ENCODE data around the gene KCNQ2.

The KCNQ2 gene

GRCh38 chr20:63408684-63409046 lies 63.8 kb downstream of the KCNQ2 start:
- Histone ChIP-seq H3K27ac (replicated peaks) (no peak overlapping the region), H3K4me3 (replicated peaks; ENCODE audit: insufficient read depth, low read length) (no peak overlapping the region), H3K27me3 (ENCODE audit: insufficient read depth, poor library complexity, severe bottlenecking) (peaks cover 9% of the 10 kb centered on the region)
- DNase-seq (ENCODE audit: low read depth in 1 of 2, low spot score in 1 of 2), result no peak
- TF ChIP-seq SPI1 (IDR thresholded peaks at IDR 0.05; ENCODE audit: borderline replicate concordance, low read depth) (no peak), REST (IDR thresholded peaks at IDR 0.05; ENCODE audit: insufficient replicate concordance, low read depth) (no peak), GABPA (IDR thresholded peaks at IDR 0.05; ENCODE audit: low read depth) (no peak), POLR2AphosphoS5 (IDR thresholded peaks at IDR 0.05; ENCODE audit: low read depth) (no peak)
- TF ChIP-seq, protein P1, sequence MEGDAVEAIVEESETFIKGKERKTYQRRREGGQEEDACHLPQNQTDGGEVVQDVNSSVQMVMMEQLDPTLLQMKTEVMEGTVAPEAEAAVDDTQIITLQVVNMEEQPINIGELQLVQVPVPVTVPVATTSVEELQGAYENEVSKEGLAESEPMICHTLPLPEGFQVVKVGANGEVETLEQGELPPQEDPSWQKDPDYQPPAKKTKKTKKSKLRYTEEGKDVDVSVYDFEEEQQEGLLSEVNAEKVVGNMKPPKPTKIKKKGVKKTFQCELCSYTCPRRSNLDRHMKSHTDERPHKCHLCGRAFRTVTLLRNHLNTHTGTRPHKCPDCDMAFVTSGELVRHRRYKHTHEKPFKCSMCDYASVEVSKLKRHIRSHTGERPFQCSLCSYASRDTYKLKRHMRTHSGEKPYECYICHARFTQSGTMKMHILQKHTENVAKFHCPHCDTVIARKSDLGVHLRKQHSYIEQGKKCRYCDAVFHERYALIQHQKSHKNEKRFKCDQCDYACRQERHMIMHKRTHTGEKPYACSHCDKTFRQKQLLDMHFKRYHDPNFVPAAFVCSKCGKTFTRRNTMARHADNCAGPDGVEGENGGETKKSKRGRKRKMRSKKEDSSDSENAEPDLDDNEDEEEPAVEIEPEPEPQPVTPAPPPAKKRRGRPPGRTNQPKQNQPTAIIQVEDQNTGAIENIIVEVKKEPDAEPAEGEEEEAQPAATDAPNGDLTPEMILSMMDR (IDR thresholded peaks at IDR 0.05; ENCODE audit: insufficient read depth, low read length), result no peak

GRCh38 chr20:63407928-63408683 lies 64.3 kb downstream of the KCNQ2 start:
- no peak for TF ChIP-seq POLR2AphosphoS5 (IDR thresholded peaks at IDR 0.05; ENCODE audit: low read depth)
- TF ChIP-seq REST (IDR thresholded peaks at IDR 0.05; ENCODE audit: insufficient replicate concordance, low read depth), result no peak
- TF ChIP-seq, protein P1 (IDR thresholded peaks at IDR 0.05; ENCODE audit: insufficient read depth, low read length), result no peak
- TF ChIP-seq SPI1 (IDR thresholded peaks at IDR 0.05; ENCODE audit: borderline replicate concordance, low read depth), result no peak
- no peak for TF ChIP-seq GABPA (IDR thresholded peaks at IDR 0.05; ENCODE audit: low read depth)
- DNase-seq (ENCODE audit: low read depth in 1 of 2, low spot score in 1 of 2), result no peak
- Histone ChIP-seq H3K27ac (replicated peaks) (no peak overlapping the region), H3K4me3 (replicated peaks; ENCODE audit: insufficient read depth, low read length) (no peak overlapping the region), H3K27me3 (ENCODE audit: insufficient read depth, poor library complexity, severe bottlenecking) (peaks cover 7% of the 10 kb centered on the region)

DNA sequence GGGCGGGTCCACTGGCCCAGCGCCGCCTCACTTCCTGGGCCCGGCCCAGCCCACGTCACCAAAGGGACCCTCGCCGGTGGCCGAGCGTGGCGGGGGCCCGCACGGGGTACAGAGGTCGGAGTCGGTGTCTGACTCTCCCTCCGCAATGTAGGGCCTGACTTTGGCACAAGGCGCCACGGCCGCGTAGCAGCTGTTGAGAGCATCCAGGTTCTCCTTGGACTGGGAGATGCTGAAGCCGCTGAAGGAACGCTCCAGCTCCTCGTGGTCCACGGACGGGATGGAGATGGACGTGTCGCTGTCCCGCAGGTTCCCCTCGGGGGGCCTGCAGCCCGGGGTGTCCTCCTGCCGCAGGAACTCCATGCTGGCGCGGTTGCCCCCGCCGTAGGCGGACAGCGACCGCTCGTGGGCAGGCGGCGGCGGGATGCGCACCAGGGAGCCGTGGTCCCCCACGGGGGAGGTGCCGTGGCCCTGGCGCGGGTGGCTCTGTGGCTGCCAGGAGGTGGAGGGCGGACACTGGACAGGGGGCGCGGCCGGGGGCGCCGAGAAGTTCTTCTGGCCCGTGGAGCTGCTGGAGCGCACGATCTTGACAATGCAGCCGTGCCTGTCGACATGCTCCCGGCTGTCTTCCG lies 65.7 kb downstream of the KCNQ2 start:
- Histone ChIP-seq H3K27me3 (ENCODE audit: insufficient read depth, poor library complexity, severe bottlenecking) (peaks cover 6% of the 10 kb centered on the region), H3K27ac (replicated peaks) (no peak overlapping the region), H3K4me3 (replicated peaks; ENCODE audit: insufficient read depth, low read length) (no peak overlapping the region)
- no peak for DNase-seq (ENCODE audit: low read depth in 1 of 2, low spot score in 1 of 2)
- TF ChIP-seq POLR2AphosphoS5 (IDR thresholded peaks at IDR 0.05; ENCODE audit: low read depth) (no peak), REST (IDR thresholded peaks at IDR 0.05; ENCODE audit: insufficient replicate concordance, low read depth) (no peak), GABPA (IDR thresholded peaks at IDR 0.05; ENCODE audit: low read depth) (no peak), SPI1 (IDR thresholded peaks at IDR 0.05; ENCODE audit: borderline replicate concordance, low read depth) (no peak)
- TF ChIP-seq, protein P1 (IDR thresholded peaks at IDR 0.05; ENCODE audit: insufficient read depth, low read length), result no peak

Measured in HL-60 (cell line).